OCI-LY1 (cell line): ENCODE data around the gene NBPF11.
"Not testable (repeated sequence)": the region's sequence is repeated elsewhere in the genome, so short reads cannot be mapped to it uniquely, and the experiment has no call there.

Source experiments
- H2AFZ ChIP-seq: fragments of 200-600 bp; sonication (generic), shearing (Covaris generic); 2 replicates; pipeline ENCODE4 v1.6.0; 2014; ENCODE audit warnings: antibody characterized with exemption, mild to moderate bottlenecking, low read length
- H3F3A ChIP-seq: fragments of 200-600 bp; sonication (generic), shearing (Covaris generic); 2 replicates; pipeline ENCODE4 v1.6.0; 2014; ENCODE audit warnings: mild to moderate bottlenecking, antibody characterized with exemption, low read length, moderate library complexity; ENCODE audit not compliant: insufficient read depth
- H3K27ac ChIP-seq: fragments of 200-600 bp; sonication (generic); 2 replicates; pipeline ENCODE4 v1.5.1; 2014; ENCODE audit warnings: low read length, mixed run types, mild to moderate bottlenecking, low read depth; ENCODE audit not compliant: poor library complexity, severe bottlenecking
- H3K27me3 ChIP-seq: fragments of 200-600 bp; sonication (generic); 2 replicates; pipeline ENCODE4 v1.6.0; 2014; ENCODE audit warnings: antibody characterized with exemption, mild to moderate bottlenecking, low read length, moderate library complexity; ENCODE audit not compliant: insufficient read depth
- H3K36me3 ChIP-seq: fragments of 200-600 bp; sonication (generic); 2 replicates; pipeline ENCODE4 v1.6.1; 2014; ENCODE audit warnings: mild to moderate bottlenecking, antibody characterized with exemption, low read length, moderate library complexity, mixed read lengths; ENCODE audit not compliant: insufficient read depth
- H3K4me1 ChIP-seq: fragments of 200-600 bp; sonication (generic); 2 replicates; pipeline ENCODE4 v1.5.1; 2014; ENCODE audit warnings: mild to moderate bottlenecking, low read length, moderate library complexity; ENCODE audit not compliant: insufficient read depth, severe bottlenecking
- H3K4me2 ChIP-seq: fragments of 200-600 bp; sonication (generic), shearing (Covaris generic); 2 replicates; pipeline ENCODE4 v1.6.1; 2014; ENCODE audit warnings: low read length
- H3K4me3 ChIP-seq: fragments of 200-600 bp; sonication (generic); 2 replicates; pipeline ENCODE4 v1.5.1; 2014; ENCODE audit warnings: low read length, low read depth, mild to moderate bottlenecking, mixed read lengths; ENCODE audit not compliant: poor library complexity, severe bottlenecking
- H3K79me2 ChIP-seq: fragments of 200-600 bp; shearing (Covaris generic); 2 replicates; pipeline ENCODE4 v1.6.1; 2016; ENCODE audit warnings: mixed run types, low read length, mixed read lengths; ENCODE audit not compliant: insufficient read depth
- H3K9ac ChIP-seq: fragments of 200-600 bp; sonication (generic), shearing (Covaris generic); 2 replicates; pipeline ENCODE4 v1.6.1; 2014; ENCODE audit warnings: mild to moderate bottlenecking, low read length, mixed read lengths
- H3K9me2 ChIP-seq: fragments of 200-600 bp; sonication (generic), shearing (Covaris generic); 2 replicates; pipeline ENCODE4 v1.6.1; 2014; ENCODE audit warnings: low read depth, mild to moderate bottlenecking, low read length, mixed read lengths
- H3K9me3 ChIP-seq: fragments of 200-600 bp; shearing (Covaris generic); 2 replicates; pipeline ENCODE4 v1.6.1; 2014; ENCODE audit warnings: low read length, mixed read lengths
- H4K20me1 ChIP-seq: fragments of 200-600 bp; sonication (generic), shearing (Covaris generic); 2 replicates; pipeline ENCODE4 v1.6.0; 2016; ENCODE audit warnings: mild to moderate bottlenecking, low read length; ENCODE audit not compliant: insufficient read depth
- CTCF ChIP-seq: fragments of 200-600 bp; sonication (generic), shearing (Covaris generic); IDR thresholded peaks from 2 replicates; pipeline ENCODE4 v1.5.1; 2017; ENCODE audit warnings: mild to moderate bottlenecking, antibody characterized with exemption, low read length, moderate library complexity, mixed read lengths
- EZH2 ChIP-seq: fragments of 200-600 bp; sonication (generic), shearing (Covaris generic); IDR thresholded peaks from 2 replicates; pipeline ENCODE4 v1.8.0; 2017; ENCODE audit warnings: borderline replicate concordance, mixed run types, mild to moderate bottlenecking, antibody characterized with exemption, low read length, moderate library complexity, mixed read lengths

Gene NBPF11

GRCh38 chr1:148158341-148159003 lies 6.4 kb upstream of the NBPF11 start:
- H4K20me1 ChIP-seq, result no peaks in the 10 kb centered on the region
- H3K9me2 ChIP-seq, result no peaks in the 10 kb centered on the region
- H3K36me3 ChIP-seq, result no peaks in the 10 kb centered on the region
- no peaks in the 10 kb centered on the region for H3K9me3 ChIP-seq
- no peak overlapping the region for H3K9ac ChIP-seq
- TF ChIP-seq CTCF (no peak), EZH2 (no peak)
- H3K27ac ChIP-seq, result no peak overlapping the region
- no peaks in the 10 kb centered on the region for H3K79me2 ChIP-seq
- H3K4me2 ChIP-seq, result no peak overlapping the region
- H3K27me3 ChIP-seq, result no peaks in the 10 kb centered on the region
- no peaks in the 10 kb centered on the region for H3F3A ChIP-seq
- peaks cover 11% of the 10 kb centered on the region for H3K4me1 ChIP-seq
- no peak overlapping the region for H2AFZ ChIP-seq
- H3K4me3 ChIP-seq, result no peak overlapping the region

GRCh38 chr1:148157803-148158202 lies 5.7 kb upstream of the NBPF11 start:
- H3K9ac ChIP-seq, H4K20me1 ChIP-seq, H3K9me2 ChIP-seq, H3F3A ChIP-seq, H2AFZ ChIP-seq, H3K4me2 ChIP-seq, H3K36me3 ChIP-seq, H3K4me3 ChIP-seq, H3K27me3 ChIP-seq, H3K27ac ChIP-seq, H3K79me2 ChIP-seq, H3K9me3 ChIP-seq: not testable (repeated sequence)
- H3K4me1 ChIP-seq, result peaks cover 11% of the 10 kb centered on the region

- H3K27ac ChIP-seq, result peak overlapping the region; percentile 58
These were observed 3.6 kb upstream of the NBPF11 start for GRCh38 chr1:148155494-148156275.

GRCh38 chr1:148152795-148153194 lies 714 bp upstream of the NBPF11 start:
- not testable (repeated sequence) for H4K20me1 ChIP-seq, H3K27me3 ChIP-seq, H3K9me2 ChIP-seq, H3K4me3 ChIP-seq, H3K27ac ChIP-seq, H3F3A ChIP-seq, H2AFZ ChIP-seq, H3K36me3 ChIP-seq, H3K9me3 ChIP-seq, H3K79me2 ChIP-seq, H3K9ac ChIP-seq, H3K4me2 ChIP-seq
- H3K4me1 ChIP-seq, result peaks cover 11% of the 10 kb centered on the region

More at GRCh38 chr1:148155494-148156275, 3.6 kb upstream of the NBPF11 start:
- H3K79me2 ChIP-seq, H3K27me3 ChIP-seq, H3K9ac ChIP-seq, H4K20me1 ChIP-seq, H3K9me3 ChIP-seq, H3K9me2 ChIP-seq, H3F3A ChIP-seq, H3K36me3 ChIP-seq, H2AFZ ChIP-seq: not testable (repeated sequence)
- peaks cover 11% of the 10 kb centered on the region for H3K4me1 ChIP-seq
- peak overlapping the region; percentile 29 for H3K4me3 ChIP-seq
- peak overlapping the region; percentile 48 for H3K4me2 ChIP-seq

- not testable (repeated sequence) for H3K9me2 ChIP-seq, H3K79me2 ChIP-seq, H3F3A ChIP-seq, H3K27ac ChIP-seq, H3K9me3 ChIP-seq, H3K36me3 ChIP-seq, H3K27me3 ChIP-seq, H2AFZ ChIP-seq, H4K20me1 ChIP-seq
- Histone ChIP-seq H3K9ac (peak overlapping the region; percentile 78), H3K4me1 (peaks cover 11% of the 10 kb centered on the region), H3K4me2 (peak overlapping the region; percentile 84), H3K4me3 (peak overlapping the region; percentile 78)
These were observed 686 bp downstream of the NBPF11 start for GRCh38 chr1:148151371-148151819.

- not testable (repeated sequence) for H3F3A ChIP-seq, H2AFZ ChIP-seq, H3K27ac ChIP-seq, H3K36me3 ChIP-seq, H3K27me3 ChIP-seq, H4K20me1 ChIP-seq, H3K79me2 ChIP-seq, H3K9me2 ChIP-seq, H3K4me1 ChIP-seq, H3K9me3 ChIP-seq
- H3K4me3 ChIP-seq, result peak overlapping the region; percentile 78
- H3K9ac ChIP-seq, result peak overlapping the region; percentile 78; the same call in 1 of the 2 replicates
- peak overlapping the region; percentile 84 for H3K4me2 ChIP-seq
These were observed 1.1 kb downstream of the NBPF11 start for GRCh38 chr1:148150945-148151344.
